HepG2 (cell line): ENCODE data around the gene ICAM5. TPM values are rescaled to one million over a fixed set of nuclear protein-coding genes. Genes with fewer than 3 reads are reported as not detected.

ENCODE experiments used
- BHLHE40 ChIP-seq: IDR thresholded peaks from 2 replicates; pipeline ENCODE4 v1.6.1; 2011; ENCODE audit warnings: low read length, improper control_type of control experiment
- GABPB1 ChIP-seq: IDR thresholded peaks from 2 replicates; pipeline ENCODE4 v1.6.1; 2016; ENCODE audit warnings: mild to moderate bottlenecking, missing genetic modification reagents, moderate library complexity, missing compliant biosample characterization
- GATA4 ChIP-seq: sonication (generic); IDR thresholded peaks from 2 replicates; pipeline ENCODE4 v1.6.1; 2016; ENCODE audit warnings: antibody characterized with exemption, low read depth, borderline replicate concordance
- HHEX ChIP-seq: IDR thresholded peaks from 2 replicates; pipeline ENCODE4 v1.6.1; 2016; ENCODE audit warnings: control low read depth
- HMG20A ChIP-seq: IDR thresholded peaks from 2 replicates; pipeline ENCODE4 v1.6.1; 2016; ENCODE audit warnings: borderline replicate concordance
- KAT8 ChIP-seq: IDR thresholded peaks from 2 replicates; pipeline ENCODE4 v1.6.1; 2016; ENCODE audit warnings: missing genetic modification reagents, missing compliant biosample characterization
- NFKB2 ChIP-seq: sonication (generic); formaldehyde crosslinking; IDR thresholded peaks from 2 replicates; pipeline ENCODE4 v1.4.0; 2020; ENCODE audit warnings: missing genetic modification reagents, borderline replicate concordance
- PATZ1 ChIP-seq: sonication (generic); formaldehyde crosslinking; IDR thresholded peaks from 2 replicates; pipeline ENCODE4 v1.4.0; 2020; ENCODE audit warnings: missing genetic modification reagents
- RARG ChIP-seq: sonication (generic); formaldehyde crosslinking; IDR thresholded peaks from 2 replicates; pipeline ENCODE4 v1.4.0; 2020; ENCODE audit warnings: low read depth, mild to moderate bottlenecking, missing genetic modification reagents
- SIN3B ChIP-seq: fragments of 150-350 bp; IDR thresholded peaks from 2 replicates; pipeline ENCODE4 v1.6.1; 2014; ENCODE audit warnings: low read length
- SMC3 ChIP-seq: IDR thresholded peaks from 2 replicates; pipeline ENCODE4 v1.6.1; 2011; ENCODE audit warnings: low read length, improper control_type of control experiment
- TFDP2 ChIP-seq: sonication (generic); formaldehyde crosslinking; IDR thresholded peaks from 2 replicates; pipeline ENCODE4 v1.4.0; 2020; ENCODE audit warnings: missing genetic modification reagents
- XBP1 ChIP-seq: sonication (generic); formaldehyde crosslinking; IDR thresholded peaks from 2 replicates; pipeline ENCODE4 v1.5.0; 2020; ENCODE audit warnings: missing genetic modification reagents
- ZBED4 ChIP-seq: sonication (generic); formaldehyde crosslinking; IDR thresholded peaks from 2 replicates; pipeline ENCODE4 v1.4.0; 2020; ENCODE audit warnings: missing genetic modification reagents, borderline replicate concordance
- ZBTB42 ChIP-seq: sonication (generic); formaldehyde crosslinking; IDR thresholded peaks from 2 replicates; pipeline ENCODE4 v1.5.0; 2020; ENCODE audit warnings: mild to moderate bottlenecking, missing genetic modification reagents
- ZNF34 ChIP-seq: sonication (generic); formaldehyde crosslinking; IDR thresholded peaks from 2 replicates; pipeline ENCODE4 v1.4.0; 2020; ENCODE audit warnings: mild to moderate bottlenecking, missing genetic modification reagents, borderline replicate concordance
- ZNF556 ChIP-seq: sonication (generic); formaldehyde crosslinking; IDR thresholded peaks from 2 replicates; pipeline ENCODE4 v1.4.0; 2020; ENCODE audit warnings: mild to moderate bottlenecking, missing genetic modification reagents, borderline replicate concordance
- ZNF563 ChIP-seq: sonication (generic); formaldehyde crosslinking; IDR thresholded peaks from 2 replicates; pipeline ENCODE4 v1.8.0; 2022; ENCODE audit warnings: mild to moderate bottlenecking, moderate library complexity, missing genetic modification reagents
- ZNF567 ChIP-seq: sonication (generic); formaldehyde crosslinking; IDR thresholded peaks from 2 replicates; pipeline ENCODE4 v1.8.1; 2023; ENCODE audit warnings: mild to moderate bottlenecking, missing genetic modification reagents, borderline replicate concordance
- ZNF788 ChIP-seq: sonication (generic); formaldehyde crosslinking; IDR thresholded peaks from 2 replicates; pipeline ENCODE4 v1.5.0; 2020; ENCODE audit warnings: mild to moderate bottlenecking, missing genetic modification reagents, borderline replicate concordance
- ZSCAN31 ChIP-seq: sonication (generic); formaldehyde crosslinking; IDR thresholded peaks from 2 replicates; pipeline ENCODE4 v1.5.0; 2020; ENCODE audit warnings: low read depth, mild to moderate bottlenecking, missing genetic modification reagents
- polyA plus RNA-seq, 8 experiments: library from polyadenylated mRNA; depleted of rRNA in 3 of 8; stranded (reverse) in 7 of 8; unstranded in 1 of 8; fragments of >200 nt; fragmentation: Illumina TruSeq in 4 of 8; extraction: Trizol in 4 of 8; gene quantifications; 2 replicates each; pipeline versions ENCODE4 v1.2.1 to v1.2.3, GENCODE V29; 2011 to 2016; ENCODE audit warnings: low read depth in 4 of 8, missing spikeins in 1 of 8, mixed read lengths in 1 of 8; ENCODE audit not compliant: insufficient read depth in 1 of 8
- total RNA-seq, 5 experiments: library from RNA; depleted of rRNA; stranded (reverse); fragments of >200 nt; fragmentation: Illumina TruSeq; extraction: Trizol; gene quantifications; 2 replicates each; pipeline ENCODE4 v1.2.3, GENCODE V29; 2016; ENCODE audit warnings: low read depth in 1 of 5

The ICAM5 gene
- total and polyA plus RNA-seq, 2 of the 13 experiments (the other 11 are each of a cell fraction or from before 2014, with no cell fraction given) = 0.46 to 1.6 TPM

GRCh38 chr19:10332965-10333757 is 43.4 kb downstream of the ICAM5 start, which contains the start of gene RAVER1 (continued):
- TF ChIP-seq ZSCAN31 (CRISPR knock-in tag) (peak; percentile 69; the same call in 1 of the 2 replicates), ZNF567 (0 out of 2 replicates have a peak, but pooled peaks have one; percentile 6), ZBED4 (CRISPR knock-in tag) (0 out of 2 replicates have a peak, but pooled peaks have one; percentile 42), GABPB1 (peak; percentile 85), HMG20A (no peak), PATZ1 (CRISPR knock-in tag) (peak; percentile 76), SMC3 (no peak), RARG (CRISPR knock-in tag) (no peak), ZNF556 (peak; percentile 48; the same call in 1 of the 2 replicates), BHLHE40 (peak; percentile 90), HHEX (CRISPR knock-in tag) (no peak), SIN3B (peak; percentile 54; the same call in 1 of the 2 replicates), NFKB2 (CRISPR knock-in tag) (peak; percentile 22; the same call in 1 of the 2 replicates), ZNF563 (CRISPR knock-in tag) (peak; percentile 21; the same call in 1 of the 2 replicates), TFDP2 (CRISPR knock-in tag) (0 out of 2 replicates have a peak, but pooled peaks have one; percentile 63), KAT8 (CRISPR knock-in tag) (peak; percentile 73), ZNF34 (CRISPR knock-in tag) (peak; percentile 66; the same call in 1 of the 2 replicates), GATA4 (no peak), ZNF788 (CRISPR knock-in tag) (peak; percentile 79; the same call in 1 of the 2 replicates), ZBTB42 (CRISPR knock-in tag) (no peak; the same call in 1 of the 2 replicates), XBP1 (CRISPR knock-in tag) (no peak)
